Memory B cell (primary cell): Measurements from ENCODE around the gene DLX2.
"Not testable (repeated sequence)": the region's sequence is repeated elsewhere in the genome, so short reads cannot be mapped to it uniquely, and the experiment has no call there.

Experiments used
- ATAC-seq: fragments of 150-1000 bp; cut with Tn5 transposase; 2 replicates; pipeline ENCODE4 v1.10.0; 2021; ENCODE audit warnings: low read depth, mild to moderate bottlenecking, moderate library complexity
- DNase-seq, 2 donors: peaks; one replicate each; pipeline ENCODE4 v3.0.0; 2022; ENCODE audit warnings: low spot score in 2 of 2
- H3K27ac Mint-ChIP-seq: one replicate; pipeline ENCODE4 v1.8.0; 2022; ENCODE audit warnings: mild to moderate bottlenecking, moderate library complexity, mixed read lengths
- H3K27me3 Mint-ChIP-seq: one replicate; pipeline ENCODE4 v1.8.0; 2022; ENCODE audit warnings: mixed read lengths
- H3K36me3 Mint-ChIP-seq: one replicate; pipeline ENCODE4 v1.8.0; 2022; ENCODE audit warnings: mild to moderate bottlenecking, mixed read lengths
- H3K4me1 Mint-ChIP-seq: one replicate; pipeline ENCODE4 v1.8.0; 2022; ENCODE audit warnings: mixed read lengths
- H3K4me3 Mint-ChIP-seq: one replicate; pipeline ENCODE4 v1.8.0; 2022; ENCODE audit warnings: mild to moderate bottlenecking, moderate library complexity, mixed read lengths
- H3K9me3 Mint-ChIP-seq: one replicate; pipeline ENCODE4 v1.8.0; 2022; ENCODE audit warnings: mixed read lengths

Gene DLX2

DNA sequence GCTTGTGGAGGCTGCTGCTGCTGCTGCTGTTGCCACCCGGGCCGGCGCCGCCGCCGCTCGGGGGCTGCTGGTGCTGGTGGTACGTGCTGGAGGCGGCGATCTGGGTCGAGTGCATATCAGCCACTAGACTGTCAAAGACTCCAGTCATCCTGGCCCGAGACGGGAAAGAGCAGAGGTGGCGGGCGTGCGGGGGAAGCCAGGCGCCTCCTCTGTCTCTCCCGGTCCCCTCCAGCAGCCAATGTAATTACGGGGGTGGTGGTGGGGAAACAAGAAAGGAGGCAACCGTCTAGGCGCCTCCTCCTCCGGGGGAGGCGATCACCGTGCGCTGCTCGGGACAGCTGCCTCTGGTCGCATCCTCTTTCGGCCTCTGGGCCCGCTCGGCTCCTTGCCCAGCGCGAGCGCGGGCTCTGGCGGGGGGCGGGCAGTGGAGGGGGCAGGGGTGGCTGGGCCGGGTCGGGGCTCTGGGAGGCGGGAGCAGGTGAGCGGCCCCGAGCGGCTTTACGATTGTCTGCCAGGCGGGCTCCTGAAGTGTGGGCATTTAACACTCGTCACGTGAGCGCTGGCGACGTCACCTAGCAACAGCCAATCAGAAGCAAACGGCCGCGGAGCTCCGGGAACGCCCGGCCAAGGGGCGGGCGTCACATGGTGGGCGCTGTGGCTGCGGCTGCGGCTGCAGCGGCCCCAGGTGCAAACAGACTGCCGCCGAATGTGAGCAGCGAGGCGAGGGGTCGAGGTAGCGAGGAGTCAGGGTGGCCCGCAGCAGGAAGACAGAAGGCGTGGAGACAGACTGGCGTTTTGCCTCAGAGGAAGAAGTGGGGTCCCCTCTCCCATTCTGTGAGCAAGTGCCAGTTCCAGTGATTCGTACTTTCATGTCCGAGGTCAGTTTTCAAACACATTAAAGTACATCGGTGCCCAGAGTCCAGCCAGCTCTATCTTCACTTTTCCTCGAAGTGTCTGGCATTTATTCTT lies at the start of gene DLX2:
DLX2 (minus strand) TSS at position 510 of the 969 bp plus-strand sequence; CDS start at position 148, 362 bp downstream.
- peak in 1 of 2 donors; percentile 43 for DNase-seq
- H3K9me3 Mint-ChIP-seq = peaks cover 5% of the 10 kb centered on the region
- H3K36me3 Mint-ChIP-seq = no peaks in the 10 kb centered on the region
- H3K27ac Mint-ChIP-seq = peak within 1 kb of the TSS; percentile 73
- H3K27me3 Mint-ChIP-seq = peaks cover 24% of the 10 kb centered on the region
- ATAC-seq = peak; percentile 76
- H3K4me1 Mint-ChIP-seq = peaks cover 13% of the 10 kb centered on the region
- H3K4me3 Mint-ChIP-seq = peak within 1 kb of the TSS; percentile 66

DNA sequence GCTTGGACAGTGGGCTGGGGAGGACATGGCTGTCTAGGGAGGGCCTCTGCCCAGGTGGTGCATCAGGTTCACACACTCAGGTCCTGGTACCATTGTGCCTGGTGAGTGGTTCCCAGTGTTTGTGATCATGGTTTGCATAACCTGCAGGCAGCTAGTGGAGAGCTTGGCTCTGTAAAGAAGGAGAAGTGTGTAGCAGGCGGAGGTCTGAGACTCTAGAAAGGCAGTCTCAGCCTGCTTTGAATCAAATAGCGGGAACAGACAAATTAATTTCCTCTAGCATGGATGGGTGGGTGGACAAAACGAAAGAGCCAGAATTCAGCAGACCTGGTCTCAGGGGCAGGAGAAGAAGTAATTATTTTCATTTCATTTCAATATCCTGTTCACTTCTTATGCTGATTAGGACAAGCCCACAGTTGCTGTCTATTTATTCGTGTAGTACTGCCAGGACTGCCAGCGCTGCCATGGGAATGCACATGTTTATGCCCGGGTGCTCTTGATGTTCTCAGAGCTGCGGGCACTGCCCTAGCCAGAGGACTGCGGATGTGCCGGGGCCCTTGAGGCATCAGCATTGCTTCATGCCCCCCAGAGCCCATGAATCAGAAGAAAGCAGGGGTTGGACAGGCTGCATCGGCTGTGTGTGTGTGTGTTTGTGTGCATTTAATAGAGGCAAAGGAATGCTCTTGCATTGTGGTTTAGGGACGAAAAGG lies 45.4 kb upstream of the DLX2 start:
- no peak for DNase-seq
- no peak overlapping the region for H3K27ac Mint-ChIP-seq
- H3K36me3 Mint-ChIP-seq = no peaks in the 10 kb centered on the region

DNA sequence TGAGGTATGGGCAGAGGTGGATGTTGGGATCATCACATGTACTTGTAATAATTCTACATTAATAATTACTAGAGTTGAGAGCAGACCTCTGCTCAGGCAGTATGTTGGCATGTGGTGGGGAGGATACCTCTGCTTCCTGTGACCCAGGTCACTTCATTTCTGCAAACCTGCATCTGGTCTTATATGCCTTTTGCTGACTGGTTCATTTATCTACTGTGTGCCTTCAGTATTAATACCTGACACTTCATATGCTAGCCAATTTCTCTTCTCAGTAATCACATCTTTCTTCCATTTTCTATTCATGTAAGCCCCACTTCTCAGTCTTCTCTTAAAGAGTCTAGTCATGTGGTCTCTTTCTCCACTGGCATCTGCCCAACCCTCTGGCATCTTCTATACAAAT lies 41.1 kb upstream of the DLX2 start:
- DNase-seq = no peak

More for the DNA sequence above, 45.4 kb upstream of the DLX2 start:
- no peak overlapping the region for H3K4me3 Mint-ChIP-seq
- peaks cover 14% of the 10 kb centered on the region for H3K27me3 Mint-ChIP-seq
- no peaks in the 10 kb centered on the region for H3K9me3 Mint-ChIP-seq
- no peak for ATAC-seq
- H3K4me1 Mint-ChIP-seq = no peaks in the 10 kb centered on the region

DNA sequence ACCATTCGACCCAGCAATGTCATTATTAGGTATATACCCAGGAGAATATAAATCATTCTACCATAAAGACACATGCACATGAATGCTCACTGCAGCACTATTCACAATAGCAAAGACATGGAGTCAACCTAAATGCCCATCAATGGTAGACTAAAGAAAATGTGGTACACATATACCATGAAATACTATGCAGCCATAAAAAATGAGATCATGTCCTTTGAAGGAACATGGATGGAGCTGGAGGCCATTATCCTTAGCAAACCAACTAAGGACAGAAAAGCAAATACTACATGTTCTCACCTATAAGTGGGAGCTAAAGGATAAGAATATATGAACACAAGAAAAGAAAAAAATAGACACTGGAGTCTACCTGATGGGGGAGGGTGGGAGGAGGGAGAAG lies 36.0 kb upstream of the DLX2 start:
- H3K27me3 Mint-ChIP-seq = peaks cover 11% of the 10 kb centered on the region
- not testable (repeated sequence) for ATAC-seq, H3K4me3 Mint-ChIP-seq, H3K36me3 Mint-ChIP-seq, H3K9me3 Mint-ChIP-seq, H3K4me1 Mint-ChIP-seq, H3K27ac Mint-ChIP-seq, DNase-seq

More for the DNA sequence above, 41.1 kb upstream of the DLX2 start:
- H3K4me1 Mint-ChIP-seq = no peaks in the 10 kb centered on the region
- no peaks in the 10 kb centered on the region for H3K36me3 Mint-ChIP-seq
- H3K27me3 Mint-ChIP-seq = peaks cover 14% of the 10 kb centered on the region
- no peak for ATAC-seq
- no peaks in the 10 kb centered on the region for H3K9me3 Mint-ChIP-seq
- no peak overlapping the region for H3K27ac Mint-ChIP-seq
- H3K4me3 Mint-ChIP-seq = no peak overlapping the region

DNA sequence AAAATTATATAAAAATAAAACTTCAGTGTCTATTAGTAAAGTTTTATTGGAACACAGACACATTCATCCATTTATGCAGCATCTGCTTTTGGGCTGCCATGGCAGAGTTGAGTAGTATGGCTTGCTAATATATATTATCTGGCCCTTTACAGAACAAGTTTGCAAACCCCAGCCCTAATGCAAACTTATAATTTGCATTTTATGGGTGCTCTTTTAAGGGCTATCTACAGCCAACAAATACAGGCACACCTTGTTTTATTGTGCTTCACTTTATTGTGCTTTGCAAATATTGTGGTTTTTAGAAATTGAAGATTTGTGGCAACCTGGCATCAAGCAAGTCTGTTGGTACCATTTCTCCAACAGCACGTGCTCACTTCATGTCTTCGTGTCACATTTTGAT lies 35.2 kb upstream of the DLX2 start:
- ATAC-seq (no peak), DNase-seq (no peak)
- Mint-ChIP-seq H3K27ac (no peak overlapping the region), H3K9me3 (no peaks in the 10 kb centered on the region), H3K27me3 (peaks cover 13% of the 10 kb centered on the region), H3K4me3 (no peak overlapping the region), H3K36me3 (no peaks in the 10 kb centered on the region), H3K4me1 (no peaks in the 10 kb centered on the region)

DNA sequence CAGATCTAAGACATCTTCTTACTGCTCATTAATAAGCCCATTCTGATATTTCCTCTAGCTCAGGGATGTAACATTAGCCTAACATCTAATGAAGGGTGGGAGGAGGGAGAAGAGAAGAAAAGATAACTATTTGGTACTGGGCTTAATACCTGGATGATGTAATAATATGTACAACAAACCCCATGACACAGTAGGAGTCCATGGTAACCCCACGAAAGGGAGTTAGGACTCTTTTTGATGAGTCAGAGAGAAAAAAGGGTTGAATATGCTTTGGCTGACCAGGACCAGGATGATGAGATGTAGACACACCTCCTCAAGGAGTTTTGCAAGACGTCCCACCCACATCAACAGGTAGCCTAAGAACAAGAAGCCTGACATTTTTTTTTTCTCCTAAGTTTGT lies 34.4 kb upstream of the DLX2 start:
- Mint-ChIP-seq H3K27me3 (peaks cover 15% of the 10 kb centered on the region), H3K27ac (no peak overlapping the region), H3K9me3 (no peaks in the 10 kb centered on the region), H3K4me3 (no peak overlapping the region), H3K36me3 (no peaks in the 10 kb centered on the region), H3K4me1 (no peaks in the 10 kb centered on the region)
- ATAC-seq (no peak), DNase-seq (no peak)

DNA sequence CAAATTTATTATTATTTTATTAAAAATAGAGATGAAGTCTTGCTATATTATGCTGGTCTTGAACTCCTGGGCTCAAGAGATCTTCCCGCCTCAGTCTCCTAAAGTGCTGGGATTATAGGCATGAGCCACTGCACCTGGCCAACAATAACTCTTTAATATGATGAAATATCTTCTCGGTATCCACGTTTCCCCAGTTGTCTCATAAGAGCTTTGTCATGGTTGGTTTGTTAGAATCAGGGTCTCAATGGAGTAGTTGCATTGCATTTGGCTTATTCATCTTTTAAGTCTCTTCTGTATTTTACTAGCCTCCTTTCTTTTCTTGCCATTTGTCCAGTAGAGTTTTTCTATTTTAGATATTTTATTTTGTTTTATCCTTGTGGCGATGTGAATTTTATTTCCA lies 32.7 kb upstream of the DLX2 start:
- Mint-ChIP-seq H3K27me3 (peaks cover 15% of the 10 kb centered on the region), H3K4me1 (no peaks in the 10 kb centered on the region), H3K9me3 (peaks cover 2% of the 10 kb centered on the region), H3K4me3 (no peak overlapping the region), H3K27ac (no peak overlapping the region), H3K36me3 (no peaks in the 10 kb centered on the region)
- DNase-seq (no peak), ATAC-seq (no peak)

DNA sequence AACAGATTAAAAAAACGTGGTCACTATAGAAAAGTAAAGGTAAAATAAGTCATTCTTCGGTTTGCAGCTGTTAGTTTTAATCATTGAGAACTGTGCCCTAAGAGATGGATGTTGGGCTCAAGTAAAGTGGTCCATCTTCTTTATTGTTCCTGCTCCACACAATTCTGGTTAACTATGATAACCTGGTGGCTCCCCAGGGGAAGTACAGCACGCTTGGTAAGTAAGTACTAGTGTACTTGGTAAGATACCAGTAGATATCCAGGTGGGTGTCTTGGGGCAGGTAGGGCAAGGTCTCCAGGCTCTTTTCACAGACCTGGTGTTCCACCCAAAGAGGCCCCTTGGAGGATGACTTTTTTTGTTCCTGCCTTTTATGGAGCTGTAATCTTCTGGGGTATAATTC lies 31.6 kb upstream of the DLX2 start:
- Mint-ChIP-seq H3K27ac (no peak overlapping the region), H3K36me3 (no peaks in the 10 kb centered on the region), H3K9me3 (peaks cover 7% of the 10 kb centered on the region), H3K27me3 (peaks cover 15% of the 10 kb centered on the region), H3K4me1 (no peaks in the 10 kb centered on the region), H3K4me3 (no peak overlapping the region)
- ATAC-seq (no peak), DNase-seq (no peak)

DNA sequence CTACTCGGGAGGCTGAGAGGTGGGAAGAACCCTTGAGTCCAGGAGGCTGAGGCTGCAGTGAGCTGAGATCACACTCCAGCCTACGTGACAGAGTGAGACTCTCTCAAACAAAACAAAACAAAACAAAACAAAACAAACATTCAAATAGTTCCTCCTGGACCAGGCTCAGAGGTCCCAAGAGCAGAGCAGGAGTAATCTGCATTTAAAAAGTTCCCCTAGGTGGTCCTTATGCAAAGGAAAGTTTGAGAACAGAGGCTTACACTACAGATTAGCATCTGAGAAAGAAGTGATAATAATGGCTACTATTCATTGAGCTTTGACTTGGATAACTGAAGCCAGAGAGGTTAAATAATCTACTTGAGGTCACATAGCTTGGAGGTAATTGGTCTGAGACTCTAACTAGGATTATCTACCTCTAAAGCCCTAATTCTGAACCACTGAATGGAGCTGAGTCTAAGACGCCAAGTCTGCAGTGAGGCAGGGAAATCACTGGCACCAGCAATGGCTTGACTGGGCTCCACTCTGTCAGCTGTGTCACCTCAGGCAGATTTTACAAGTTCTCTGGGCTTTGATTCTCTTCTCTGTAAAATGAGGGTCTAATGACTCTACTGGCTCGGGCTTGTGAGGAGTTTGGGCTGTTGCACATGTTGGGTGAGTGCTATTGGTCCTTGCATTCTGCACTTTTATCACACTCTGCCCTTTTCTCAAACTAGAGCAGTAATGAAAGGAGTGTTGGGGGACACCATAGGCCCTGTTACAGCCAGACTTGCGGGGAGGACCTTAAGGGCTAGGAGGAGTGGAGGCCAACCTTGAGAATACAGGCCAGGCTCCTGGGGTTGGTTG lies 29.2 kb upstream of the DLX2 start:
- ATAC-seq = no peak
- H3K36me3 Mint-ChIP-seq = no peaks in the 10 kb centered on the region

DNA sequence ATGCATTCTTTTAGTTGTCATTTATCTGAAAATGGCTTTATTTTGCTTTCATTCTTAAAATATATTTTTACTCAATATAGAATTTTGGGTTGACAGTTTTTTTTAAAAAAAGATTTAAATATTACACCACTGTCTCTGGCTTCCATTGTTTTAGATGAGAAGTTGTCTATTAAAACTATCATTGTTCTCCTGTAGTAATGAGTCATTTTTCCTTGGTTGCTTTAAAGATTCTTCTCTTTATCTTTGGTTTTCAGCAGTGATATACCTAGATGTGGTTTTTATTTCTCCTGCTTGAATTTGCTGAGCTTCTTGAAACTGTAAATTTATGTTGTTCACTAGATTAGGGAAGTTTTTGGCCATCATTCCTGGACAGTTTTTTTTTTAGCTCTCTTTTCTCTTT lies 26.7 kb upstream of the DLX2 start:
- peaks cover 7% of the 10 kb centered on the region for H3K9me3 Mint-ChIP-seq
- no peak overlapping the region for H3K4me3 Mint-ChIP-seq
- H3K27me3 Mint-ChIP-seq = peaks cover 4% of the 10 kb centered on the region
- H3K4me1 Mint-ChIP-seq = no peaks in the 10 kb centered on the region
- ATAC-seq (no peak), DNase-seq (no peak)
- H3K27ac Mint-ChIP-seq = no peak overlapping the region
- no peaks in the 10 kb centered on the region for H3K36me3 Mint-ChIP-seq

More for the DNA sequence above, 29.2 kb upstream of the DLX2 start:
- Mint-ChIP-seq H3K27ac (no peak overlapping the region), H3K27me3 (peaks cover 13% of the 10 kb centered on the region), H3K4me3 (no peak overlapping the region), H3K4me1 (no peaks in the 10 kb centered on the region), H3K9me3 (peaks cover 7% of the 10 kb centered on the region)
- DNase-seq = no peak

DNA sequence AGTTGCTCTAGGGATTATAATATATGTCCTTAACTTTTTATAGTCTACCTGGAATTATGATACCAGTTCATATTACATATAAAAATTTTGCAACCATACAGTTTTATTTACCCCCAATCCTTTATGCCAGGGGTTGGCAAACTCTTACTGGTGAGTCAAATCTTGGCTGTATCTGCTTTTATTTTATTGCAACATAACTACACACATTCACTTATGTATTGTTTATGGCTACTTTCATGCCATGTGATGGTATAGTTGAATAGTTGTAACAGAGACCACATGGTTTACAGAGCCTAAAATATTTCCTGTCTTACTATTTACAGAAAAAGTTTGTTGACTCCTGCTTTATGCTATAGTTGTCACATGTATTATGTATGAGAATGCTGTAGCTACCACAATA lies 25.8 kb upstream of the DLX2 start:
- Mint-ChIP-seq H3K4me1 (no peaks in the 10 kb centered on the region), H3K4me3 (no peak overlapping the region), H3K27ac (no peak overlapping the region), H3K27me3 (peaks cover 3% of the 10 kb centered on the region), H3K9me3 (peaks cover 7% of the 10 kb centered on the region), H3K36me3 (no peaks in the 10 kb centered on the region)
- ATAC-seq (no peak), DNase-seq (no peak)

DNA sequence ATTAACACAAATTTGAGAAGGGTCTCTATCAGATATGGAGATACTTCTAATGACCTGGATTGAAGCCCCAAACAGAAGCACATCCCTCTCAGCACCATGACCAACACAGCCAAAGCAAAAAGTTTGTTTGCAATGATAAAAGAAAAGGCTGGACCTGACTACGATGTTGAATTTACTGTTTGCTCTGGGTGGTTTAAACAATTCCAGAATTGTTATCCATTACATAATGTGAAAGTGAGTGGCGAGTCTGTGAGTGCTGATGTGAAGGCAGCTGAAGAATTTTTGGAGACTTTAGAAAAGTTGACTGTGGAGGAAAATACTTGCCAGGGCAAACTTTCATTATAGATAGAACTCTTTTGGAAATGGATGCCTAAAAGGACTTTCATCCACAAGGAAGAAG lies 17.4 kb upstream of the DLX2 start:
- DNase-seq (no peak), ATAC-seq (no peak)
- no peaks in the 10 kb centered on the region for H3K36me3 Mint-ChIP-seq
- peaks cover 9% of the 10 kb centered on the region for H3K27me3 Mint-ChIP-seq
- H3K4me1 Mint-ChIP-seq = no peaks in the 10 kb centered on the region
- no peaks in the 10 kb centered on the region for H3K9me3 Mint-ChIP-seq
- H3K27ac Mint-ChIP-seq = no peak overlapping the region
- no peak overlapping the region for H3K4me3 Mint-ChIP-seq

DNA sequence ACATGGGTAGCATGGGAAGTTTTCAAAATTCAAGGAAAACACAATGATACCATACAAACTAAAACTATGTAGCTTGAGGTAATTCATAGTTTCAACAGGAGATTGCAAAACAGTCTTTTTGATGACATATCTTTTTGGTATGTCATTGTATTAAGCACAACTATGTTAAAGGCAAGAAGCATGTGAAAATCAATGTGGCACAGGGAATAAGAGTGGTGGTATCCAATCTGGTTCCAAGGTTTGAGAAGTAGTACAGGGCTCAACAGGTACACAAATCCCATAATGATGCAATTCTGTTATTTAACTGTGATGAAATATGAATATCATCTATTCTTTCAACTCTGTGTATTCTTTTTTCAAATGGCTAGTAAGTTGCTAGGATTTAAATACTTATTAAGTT lies 16.4 kb upstream of the DLX2 start:
- peaks cover 13% of the 10 kb centered on the region for H3K27me3 Mint-ChIP-seq
- no peak overlapping the region for H3K27ac Mint-ChIP-seq
- H3K4me3 Mint-ChIP-seq = no peak overlapping the region
- ATAC-seq = no peak
- H3K9me3 Mint-ChIP-seq = no peaks in the 10 kb centered on the region
- no peaks in the 10 kb centered on the region for H3K4me1 Mint-ChIP-seq
- no peak for DNase-seq
- no peaks in the 10 kb centered on the region for H3K36me3 Mint-ChIP-seq

DNA sequence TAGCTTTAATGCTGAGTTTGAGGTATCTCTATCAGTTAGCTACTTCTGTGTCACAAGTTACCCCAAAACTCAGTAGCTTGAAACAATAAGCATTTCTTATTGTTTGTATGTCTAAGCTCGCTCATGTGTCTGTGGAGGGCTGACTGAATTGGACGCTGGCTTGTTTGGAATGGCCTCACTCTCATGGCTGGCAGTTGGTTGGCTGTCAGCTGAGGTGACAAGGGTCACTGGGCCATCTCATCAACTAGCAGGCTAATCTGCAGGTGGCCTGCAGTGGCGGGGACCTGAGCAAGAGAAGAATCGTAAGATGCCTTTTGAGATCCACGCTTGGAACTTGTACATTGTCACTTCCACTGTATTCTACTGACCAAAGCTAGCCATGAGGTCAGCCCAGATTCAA lies 13.4 kb upstream of the DLX2 start:
- Mint-ChIP-seq H3K27ac (no peak overlapping the region), H3K9me3 (no peaks in the 10 kb centered on the region), H3K36me3 (no peaks in the 10 kb centered on the region), H3K4me1 (no peaks in the 10 kb centered on the region), H3K4me3 (no peak overlapping the region), H3K27me3 (peaks cover 15% of the 10 kb centered on the region)
- DNase-seq (no peak), ATAC-seq (no peak)
